NCI-H774 (cell line): Measurements from ENCODE around the gene SERTAD3.

Experiments
- DNase-seq: peaks from one replicate; lab custom pipeline; 2025; lab: John Stamatoyannopoulos, UW

Gene SERTAD3

GRCh38 chr19:40424637-40425449 lies 19.3 kb downstream of the SERTAD3 start:
- no peak for DNase-seq

GRCh38 chr19:40423938-40424337 lies 20.2 kb downstream of the SERTAD3 start:
- DNase-seq = no peak

GRCh38 chr19:40422748-40423566 lies 21.2 kb downstream of the SERTAD3 start:
- DNase-seq = no peak

GRCh38 chr19:40421993-40422747 lies 22.0 kb downstream of the SERTAD3 start:
- DNase-seq = no peak

GRCh38 chr19:40420766-40421765 lies 23.1 kb downstream of the SERTAD3 start:
- peak; percentile 80 for DNase-seq

GRCh38 chr19:40420451-40420765 lies 23.7 kb downstream of the SERTAD3 start:
- DNase-seq = no peak

GRCh38 chr19:40419780-40420179 lies 24.4 kb downstream of the SERTAD3 start:
- DNase-seq = no peak

GRCh38 chr19:40419066-40419612 lies 25.0 kb downstream of the SERTAD3 start:
- no peak for DNase-seq

GRCh38 chr19:40418040-40418439 lies 26.1 kb downstream of the SERTAD3 start:
- DNase-seq = no peak

- no peak for DNase-seq
Measured at GRCh38 chr19:40417643-40417981, 26.5 kb downstream of the SERTAD3 start.

GRCh38 chr19:40416918-40417642 lies 27.1 kb downstream of the SERTAD3 start:
- DNase-seq = no peak

- no peak for DNase-seq
Measured at GRCh38 chr19:40415768-40416167, 28.4 kb downstream of the SERTAD3 start.

- no peak for DNase-seq
Measured at GRCh38 chr19:40414542-40415535, 29.3 kb downstream of the SERTAD3 start.

GRCh38 chr19:40413291-40413845 lies 30.8 kb downstream of the SERTAD3 start, which contains the start of gene PRX:
PRX (minus strand) TSS chr19:40413378; CDS start chr19:40407932, 5,446 bp downstream.
- DNase-seq = no peak

GRCh38 chr19:40412866-40413265 lies 31.3 kb downstream of the SERTAD3 start:
- DNase-seq = no peak

- DNase-seq = no peak
Measured at GRCh38 chr19:40411958-40412499, 32.1 kb downstream of the SERTAD3 start.

- no peak for DNase-seq
Measured at GRCh38 chr19:40411125-40411842, 32.9 kb downstream of the SERTAD3 start.

- no peak for DNase-seq
Measured at GRCh38 chr19:40410030-40410389, 34.1 kb downstream of the SERTAD3 start.
